Heart left ventricle (tissue), 16 donors: ENCODE data around the gene ZFPM1. TPM values are rescaled to one million over a fixed set of nuclear protein-coding genes. Genes with fewer than 3 reads are reported as not detected.

ENCODE experiments used
- ATAC-seq, 4 donors: fragments of 200-7000 bp; cut with Tn5 transposase; one replicate each; pipeline ENCODE4 v1.9.1; 2020 to 2022; ENCODE audit warnings: moderate library complexity in 4 of 4, mild to moderate bottlenecking in 3 of 4, moderate number of reproducible peaks in 1 of 4
- DNase-seq, 5 donors: peaks; one replicate each; pipeline ENCODE4 v3.0.0-alpha.2; 2020
- H3K27ac ChIP-seq, 12 donors: fragments of 200-600 bp; sonication (generic) in 4 of 12; one replicate each; pipeline versions ENCODE4 v1.5.0 to v1.8.0; 2016 to 2022; ENCODE audit warnings: mild to moderate bottlenecking in 2 of 12
- H3K27me3 ChIP-seq, 9 donors: fragments of 200-600 bp; sonication (generic) in 2 of 9; one replicate each; pipeline versions ENCODE4 v1.5.1 to v1.8.0; 2016 to 2022; ENCODE audit warnings: mild to moderate bottlenecking in 3 of 9
- H3K36me3 ChIP-seq, 9 donors: fragments of 200-600 bp; sonication (generic) in 2 of 9; one replicate each; pipeline versions ENCODE4 v1.5.0 to v1.8.0; 2018 to 2022; ENCODE audit warnings: mild to moderate bottlenecking in 2 of 9
- H3K4me1 ChIP-seq, 12 donors: fragments of 200-600 bp; sonication (generic) in 4 of 12; one replicate each; pipeline versions ENCODE4 v1.5.0 to v1.8.0; 2016 to 2022; ENCODE audit warnings: mild to moderate bottlenecking in 3 of 12
- H3K4me3 ChIP-seq, 12 donors: fragments of 200-600 bp; sonication (generic) in 4 of 12; one replicate each; pipeline versions ENCODE4 v1.5.0 to v1.8.0; 2017 to 2022; ENCODE audit warnings: mild to moderate bottlenecking in 9 of 12, moderate library complexity in 4 of 12
- H3K9me3 ChIP-seq, 12 donors: fragments of 200-600 bp; sonication (generic) in 4 of 12; one replicate each; pipeline versions ENCODE4 v1.5.0 to v1.8.0; 2016 to 2022; ENCODE audit warnings: mild to moderate bottlenecking in 1 of 12
- POLR2A ChIP-seq, 2 donors: fragments of 450-650 bp; IDR thresholded peaks; one replicate each; pipeline ENCODE4 v1.6.1; 2017; ENCODE audit warnings: antibody characterized with exemption in 2 of 2, mild to moderate bottlenecking in 2 of 2, moderate library complexity in 2 of 2
- WGBS, 4 donors: extraction: QIAGEN DNeasy Blood & Tissue Kit in 2 of 4; methylation state at CpG; one replicate each; pipeline versions ENCODE4 v1.1.5 to v1.1.7; 2013 to 2018; 5-methylcytosine and 5-hydroxymethylcytosine counted together
- intact Hi-C, 10 donors: fragments of 100-400 bp; cut with DNase I; formaldehyde crosslinking; loops; one replicate each; pipeline versions ENCODE4 v1.11.1 to v1.14.2; 2022
- polyA plus RNA-seq, 2 donors: library from polyadenylated mRNA; stranded (reverse); fragments of 200-250 nt; gene quantifications; one replicate each; pipeline ENCODE4 v1.2.3, GENCODE V29; 2013
- total RNA-seq, 9 donors: library from RNA; depleted of rRNA in 2 of 9; stranded (reverse); fragments of >200 nt in 2 of 9; fragmentation: NEBNext Ultra II Directional in 3 of 9; extraction: Animal tissue kit (Norgen Biotek cat#: 25700) in 3 of 9; gene quantifications; one replicate each; pipeline versions ENCODE4 v1.1.0 to v1.2.4, GENCODE V29; 2016 to 2023
- TF ChIP-seq, protein P1 (sequence below), 12 donors: fragments of 200-600 bp; sonication (generic) in 4 of 12; IDR thresholded peaks; one replicate each; pipeline versions ENCODE4 v1.5.0 to v1.8.0; 2018 to 2022; ENCODE audit warnings: antibody characterized with exemption in 12 of 12, mild to moderate bottlenecking in 5 of 12
- donor health status: ischemic (EF 13 %, LVEDD 7.1; RV severe dilation, severe dysfunction).
- donor health status: healthy with polysubstance abuse.
- donor health status: DM: no; HTN: yes; CAD: no.
- donor health status: DM: no; HTN: no; CAD: no.
- donor health status: ischemic (EF 25% LVEDD 6.9; RV normal size, moderate dysfunction).
- donor health status: ischemic (EF 25% LVEDD 5.7; RV mildly dilated, moderate dysfunction).
- donor health status: healthy.
- donor health status: DM: yes; HTN: yes; CAD: no.
- donor health status: ischemic (EF 35%, LVEDD 5.7; RV mildly dilated, moderate dysfunction).
- donor health status: nonischemic (EF 11% LVEDD 7.7; RV severe dilation, severe dysfunction).
- donor health status: DM: yes; HTN: yes; CAD: no.
- donor health status: PGD.
- donor health status: ischemic (EF 29% LVEDD 5.4; RV normal size, mild dysfunction).
- donor health status: nonischemic (EF 23%, LVEDD 6.1; RV moderate dilation, normal function).

ZFPM1 gene
- total and polyA plus RNA-seq, 11 donors, result 1.3 to 6.3 (median 4.1) TPM

- 85 to 87% (median 86%) methylated on average over 23 to 25 of the region's 25 CpGs for WGBS, 4 donors
- TF ChIP-seq, protein P1, sequence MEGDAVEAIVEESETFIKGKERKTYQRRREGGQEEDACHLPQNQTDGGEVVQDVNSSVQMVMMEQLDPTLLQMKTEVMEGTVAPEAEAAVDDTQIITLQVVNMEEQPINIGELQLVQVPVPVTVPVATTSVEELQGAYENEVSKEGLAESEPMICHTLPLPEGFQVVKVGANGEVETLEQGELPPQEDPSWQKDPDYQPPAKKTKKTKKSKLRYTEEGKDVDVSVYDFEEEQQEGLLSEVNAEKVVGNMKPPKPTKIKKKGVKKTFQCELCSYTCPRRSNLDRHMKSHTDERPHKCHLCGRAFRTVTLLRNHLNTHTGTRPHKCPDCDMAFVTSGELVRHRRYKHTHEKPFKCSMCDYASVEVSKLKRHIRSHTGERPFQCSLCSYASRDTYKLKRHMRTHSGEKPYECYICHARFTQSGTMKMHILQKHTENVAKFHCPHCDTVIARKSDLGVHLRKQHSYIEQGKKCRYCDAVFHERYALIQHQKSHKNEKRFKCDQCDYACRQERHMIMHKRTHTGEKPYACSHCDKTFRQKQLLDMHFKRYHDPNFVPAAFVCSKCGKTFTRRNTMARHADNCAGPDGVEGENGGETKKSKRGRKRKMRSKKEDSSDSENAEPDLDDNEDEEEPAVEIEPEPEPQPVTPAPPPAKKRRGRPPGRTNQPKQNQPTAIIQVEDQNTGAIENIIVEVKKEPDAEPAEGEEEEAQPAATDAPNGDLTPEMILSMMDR (IDR thresholded peaks at IDR 0.05), result no peak
- no peak for TF ChIP-seq POLR2A (IDR thresholded peaks at IDR 0.05)
- H3K36me3 ChIP-seq, result no peaks in the 10 kb centered on the region
- no peak overlapping the region for H3K27ac ChIP-seq
- H3K27me3 ChIP-seq, result peaks cover 0 to 15% (median 0%) of the 10 kb centered on the region in 9 donors
- H3K4me3 ChIP-seq, result no peak overlapping the region
- intact Hi-C loops, result loop anchor here in 3 of 10 donors (2.0 to 10.0 kb wide), 3 partner anchors 115 to 119 kb away; no protein-coding TSS in a partner anchor
- DNase-seq, result no peak
- peaks cover 0 to 13% (median 0%) of the 10 kb centered on the region in 12 donors for H3K4me1 ChIP-seq
- ATAC-seq, result no peak
- no peaks in the 10 kb centered on the region for H3K9me3 ChIP-seq
Measured at GRCh38 chr16:88446061-88446460, 7.0 kb upstream of the ZFPM1 start.

GRCh38 chr16:88446736-88447135 is 6.3 kb upstream of the ZFPM1 start:
- 88 to 91% (median 89%) methylated on average over 20 to 26 of the region's 26 CpGs for WGBS, 4 donors
- intact Hi-C loops, result loop anchor here in 3 of 10 donors (2.0 to 10.0 kb wide), 3 partner anchors 114 to 118 kb away; no protein-coding TSS in a partner anchor
- TF ChIP-seq, protein P1 (IDR thresholded peaks at IDR 0.05), result no peak
- no peak for TF ChIP-seq POLR2A (IDR thresholded peaks at IDR 0.05)
- H3K9me3 ChIP-seq, result no peaks in the 10 kb centered on the region
- H3K4me1 ChIP-seq, result peaks cover 0 to 14% (median 0%) of the 10 kb centered on the region in 12 donors
- H3K27ac ChIP-seq, result no peak overlapping the region
- no peak overlapping the region for H3K4me3 ChIP-seq
- DNase-seq (no peak), ATAC-seq (no peak)
- peaks cover 0 to 15% (median 0%) of the 10 kb centered on the region in 9 donors for H3K27me3 ChIP-seq
- H3K36me3 ChIP-seq, result no peaks in the 10 kb centered on the region

- ATAC-seq, result no peak
- no peak for DNase-seq
- 37 to 42% (median 39%) methylated on average over 5 of the region's 5 CpGs for WGBS, 4 donors
- H3K4me1 ChIP-seq, result peaks cover 0 to 20% (median 8%) of the 10 kb centered on the region in 12 donors
- TF ChIP-seq, protein P1 (IDR thresholded peaks at IDR 0.05), result no peak
- TF ChIP-seq POLR2A (IDR thresholded peaks at IDR 0.05), result no peak
- peaks cover 0 to 5% (median 0%) of the 10 kb centered on the region in 9 donors for H3K27me3 ChIP-seq
- H3K4me3 ChIP-seq, result no peak overlapping the region
- intact Hi-C loops, result loop anchor here in 3 of 10 donors (2.0 to 10.0 kb wide), 3 partner anchors 113 to 117 kb away; no protein-coding TSS in a partner anchor
- no peaks in the 10 kb centered on the region for H3K9me3 ChIP-seq
- no peaks in the 10 kb centered on the region for H3K36me3 ChIP-seq
- no peak overlapping the region for H3K27ac ChIP-seq
Measured at GRCh38 chr16:88447881-88448280, 5.2 kb upstream of the ZFPM1 start.

DNA sequence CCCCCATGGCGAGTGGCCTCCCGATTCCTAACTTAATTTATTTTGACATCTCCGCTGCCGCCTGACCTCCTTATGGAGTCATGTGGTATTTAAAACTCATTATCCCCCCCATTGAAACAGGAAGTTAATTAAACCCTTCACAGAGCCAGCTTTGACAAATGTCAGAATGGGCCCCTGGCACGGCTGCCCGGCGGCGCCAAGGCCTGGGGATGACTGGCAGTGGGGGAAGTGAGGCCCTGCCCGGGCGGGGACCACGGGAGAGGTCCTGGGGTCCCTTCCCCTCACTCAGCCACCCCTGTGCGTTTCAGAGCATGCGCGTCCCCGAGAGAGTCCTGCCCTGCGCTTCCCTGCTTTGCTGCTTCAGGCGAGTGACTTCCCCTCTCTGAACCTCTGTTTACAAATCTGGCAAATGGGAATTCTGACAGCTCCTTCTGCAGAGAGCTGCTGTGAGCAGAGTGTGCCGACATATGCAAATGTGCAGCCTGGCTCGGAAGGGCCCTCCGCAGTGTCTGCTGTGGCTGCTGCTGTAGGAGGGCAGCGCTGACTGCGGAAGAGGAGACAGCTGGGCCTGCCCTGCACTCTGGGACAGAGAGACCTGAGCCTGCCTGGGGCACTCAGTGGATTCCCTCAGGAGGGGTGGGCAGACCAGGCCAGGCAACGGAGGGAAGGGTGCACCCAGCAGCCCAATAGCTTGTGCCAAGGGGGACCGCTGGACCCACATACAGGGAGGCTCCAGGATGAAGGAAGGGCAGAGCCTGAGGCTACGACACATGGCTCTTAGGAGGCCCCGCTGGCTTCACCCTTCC is 4.4 kb upstream of the ZFPM1 start:
- DNase-seq (no peak), ATAC-seq (no peak)
- TF ChIP-seq, protein P1 (IDR thresholded peaks at IDR 0.05), result no peak
- TF ChIP-seq POLR2A (IDR thresholded peaks at IDR 0.05), result no peak
- no peaks in the 10 kb centered on the region for H3K36me3 ChIP-seq
- WGBS, 4 donors, result 42 to 76% (median 66%) methylated on average over 21 to 26 of the region's 26 CpGs
- no peak overlapping the region for H3K4me3 ChIP-seq
- H3K27me3 ChIP-seq, result peaks cover 0 to under 1% (median 0%) of the 10 kb centered on the region in 9 donors
- H3K9me3 ChIP-seq, result no peaks in the 10 kb centered on the region
- H3K27ac ChIP-seq, result no peak overlapping the region
- intact Hi-C loops, result loop anchor here in 2 of 10 donors (5.0 to 10.0 kb wide), 2 partner anchors 114 to 116 kb away; no protein-coding TSS in a partner anchor
- H3K4me1 ChIP-seq, result peaks cover 0 to 15% (median 7%) of the 10 kb centered on the region in 12 donors
